ENCODE measurements around the gene EPOP.
A peak's percentile ranks its signal among the peaks of the same experiment; 100 is the strongest.
"Not testable (repeated sequence)": the region's sequence is repeated elsewhere in the genome, so short reads cannot be mapped to it uniquely, and the experiment has no call there.

EPOP gene

GRCh38 chr17:38673707-38674013, 1.1 kb downstream of the EPOP start:
- DNase-seq: no peak

GRCh38 chr17:38672788-38673706, 1.7 kb downstream of the EPOP start:
- no peak for DNase-seq

- no peak for DNase-seq
Observed at GRCh38 chr17:38671939-38672720, 2.6 kb downstream of the EPOP start.

- no peak for DNase-seq
Observed at GRCh38 chr17:38669520-38669919, 5.2 kb downstream of the EPOP start.

- DNase-seq: no peak
Observed at GRCh38 chr17:38667787-38668122, 7.0 kb downstream of the EPOP start.

GRCh38 chr17:38667099-38667786, 7.5 kb downstream of the EPOP start:
- DNase-seq: peak; percentile 61

GRCh38 chr17:38663964-38664644, 10.7 kb downstream of the EPOP start:
- DNase-seq: no peak

GRCh38 chr17:38663125-38663751, 11.5 kb downstream of the EPOP start:
- peak; percentile 50 for DNase-seq

GRCh38 chr17:38660097-38661025, 14.4 kb downstream of the EPOP start:
- no peak for DNase-seq

- DNase-seq: no peak
Observed at GRCh38 chr17:38659415-38659814, 15.3 kb downstream of the EPOP start.

- no peak for DNase-seq
Observed at GRCh38 chr17:38658741-38659345, 15.9 kb downstream of the EPOP start.

GRCh38 chr17:38657824-38658740, 16.7 kb downstream of the EPOP start:
- no peak for DNase-seq

- DNase-seq: no peak
Observed at GRCh38 chr17:38656959-38657823, 17.6 kb downstream of the EPOP start.

GRCh38 chr17:38654411-38655398, 20.1 kb downstream of the EPOP start:
- no peak for DNase-seq

GRCh38 chr17:38653679-38654078, 21.1 kb downstream of the EPOP start:
- DNase-seq: no peak

GRCh38 chr17:38653230-38653629, 21.5 kb downstream of the EPOP start:
- DNase-seq: no peak

- not testable (repeated sequence) for DNase-seq
Observed at GRCh38 chr17:38650653-38651173, 24.0 kb downstream of the EPOP start.

Measured in CD4-positive, alpha-beta T cell treated with Interleukin-17A for 4 hours (primary cell).